NCI-H510A (cell line): ENCODE data around the gene PIAS1.
"Not testable (repeated sequence)": the region's sequence is repeated elsewhere in the genome, so short reads cannot be mapped to it uniquely, and the experiment has no call there.

Experiments used
- DNase-seq: peaks from one replicate; lab custom pipeline; 2025; lab: John Stamatoyannopoulos, UW

Gene PIAS1

DNA sequence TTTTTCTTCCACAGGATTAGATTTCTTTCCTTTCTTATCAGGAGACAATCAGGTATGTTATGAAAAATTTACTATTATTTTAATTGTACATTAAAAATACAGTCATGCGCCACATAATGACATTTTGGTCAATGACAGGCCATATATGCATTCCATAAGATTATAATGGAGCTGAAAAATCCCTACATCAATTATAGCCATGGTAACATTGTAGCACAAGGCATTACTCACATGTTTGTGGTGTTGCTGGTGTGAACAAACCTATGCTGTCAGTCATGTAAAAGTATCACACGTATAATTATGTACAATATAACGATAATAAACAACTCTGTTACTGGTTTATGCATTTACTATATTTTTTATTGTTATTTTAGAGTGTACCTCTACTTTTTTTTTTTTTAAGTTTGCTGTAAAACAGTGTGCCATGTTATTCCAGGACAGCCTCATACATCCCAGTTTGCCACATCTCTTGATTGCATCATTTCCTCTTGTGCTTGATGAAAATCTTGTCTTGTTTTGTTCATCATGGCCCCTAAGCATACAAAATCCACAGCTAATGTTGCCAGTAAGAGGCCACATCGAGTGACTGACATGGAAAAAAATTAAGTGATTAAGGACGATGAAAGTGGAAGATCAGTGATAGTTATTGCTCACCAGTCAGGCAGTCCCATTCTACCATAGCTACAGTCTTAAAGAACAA, 129.7 kb downstream of the PIAS1 start:
- no peak for DNase-seq

DNA sequence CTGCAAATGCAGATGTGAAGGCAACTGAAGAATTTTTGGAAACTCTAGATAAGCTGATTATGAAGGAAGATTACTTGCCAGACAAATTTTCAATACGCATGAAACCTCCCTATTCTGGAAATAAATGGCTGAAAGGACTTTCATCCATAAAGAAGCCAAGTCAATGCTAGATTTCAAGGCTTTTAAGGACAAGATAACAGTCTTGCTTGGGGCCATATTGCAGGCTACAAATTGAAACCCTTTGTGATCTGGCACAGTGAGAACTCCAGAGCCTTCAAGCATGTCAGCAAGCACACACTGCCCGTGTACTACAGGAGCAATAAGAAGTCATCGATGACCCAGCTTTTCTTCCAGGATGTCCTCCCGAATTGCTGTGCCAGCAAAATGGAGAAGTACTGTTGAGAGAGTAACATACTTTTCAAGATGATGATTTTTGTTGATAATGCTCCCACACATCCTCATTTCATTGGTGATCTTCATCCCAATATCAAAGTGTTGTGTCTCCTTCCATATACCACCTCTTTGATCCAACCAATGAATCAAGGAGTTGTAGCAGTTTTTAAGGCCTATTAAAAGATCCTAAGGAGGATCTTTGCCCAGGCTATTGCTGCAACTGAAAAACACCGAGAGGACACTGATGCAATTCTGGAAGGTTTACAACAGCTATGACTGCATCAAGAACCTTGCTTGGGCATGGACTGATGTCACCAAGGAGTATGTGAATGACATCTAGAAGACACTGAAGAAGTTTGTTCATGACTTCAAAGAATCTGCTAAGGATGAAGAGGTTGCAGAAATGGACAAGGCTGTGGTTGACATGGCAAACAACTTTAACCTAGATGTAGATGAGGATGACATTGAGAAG, 130.7 kb downstream of the PIAS1 start:
- DNase-seq: no peak

DNA sequence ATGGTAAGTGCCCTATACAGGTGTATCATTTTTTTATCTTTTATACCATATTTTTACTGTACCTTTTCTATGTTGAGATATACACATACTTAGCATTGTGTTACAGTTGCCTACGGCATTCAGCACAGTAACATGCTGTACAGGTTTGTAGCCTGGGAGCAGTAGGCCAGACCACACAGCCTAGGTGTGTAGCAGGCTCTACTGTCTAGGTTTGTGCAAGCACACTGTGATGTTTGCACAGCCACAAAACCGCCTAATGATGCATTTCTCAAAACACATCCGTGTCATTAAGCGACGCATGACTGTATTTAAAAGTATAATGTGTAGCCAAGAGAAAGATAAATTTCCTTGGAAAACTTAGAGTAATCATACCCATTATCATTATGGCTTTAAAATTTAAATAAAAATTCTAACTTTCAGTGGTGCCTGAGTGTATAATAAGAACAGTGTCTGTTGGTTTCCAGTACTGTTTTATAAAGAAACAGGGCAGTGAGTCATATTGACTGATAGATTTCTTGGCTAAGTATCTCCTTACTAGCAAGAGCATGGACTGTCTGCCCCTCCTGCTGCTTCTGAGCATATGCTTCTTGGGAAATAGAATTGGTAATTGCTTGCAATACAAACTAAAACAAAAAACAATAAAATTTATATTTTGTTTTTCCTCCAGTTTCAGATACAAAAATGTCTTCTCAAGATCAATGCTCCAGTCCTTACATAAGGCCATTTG, 132.7 kb downstream of the PIAS1 start:
- no peak for DNase-seq

DNA sequence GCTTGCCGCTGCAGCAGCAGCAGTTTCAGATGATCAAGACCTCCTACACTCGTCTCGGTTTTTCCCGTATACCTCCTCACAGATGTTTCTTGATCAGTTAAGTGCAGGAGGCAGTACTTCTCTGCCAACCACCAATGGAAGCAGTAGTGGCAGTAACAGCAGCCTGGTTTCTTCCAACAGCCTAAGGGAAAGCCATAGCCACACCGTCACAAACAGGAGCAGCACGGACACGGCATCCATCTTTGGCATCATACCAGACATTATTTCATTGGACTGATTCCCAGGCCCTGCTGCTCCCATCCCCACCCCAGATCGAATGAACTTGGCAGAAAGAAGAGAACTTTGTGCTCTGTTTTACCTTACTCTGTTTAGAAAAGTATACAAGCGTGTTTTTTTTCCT, 133.4 kb downstream of the PIAS1 start:
- no peak for DNase-seq

DNA sequence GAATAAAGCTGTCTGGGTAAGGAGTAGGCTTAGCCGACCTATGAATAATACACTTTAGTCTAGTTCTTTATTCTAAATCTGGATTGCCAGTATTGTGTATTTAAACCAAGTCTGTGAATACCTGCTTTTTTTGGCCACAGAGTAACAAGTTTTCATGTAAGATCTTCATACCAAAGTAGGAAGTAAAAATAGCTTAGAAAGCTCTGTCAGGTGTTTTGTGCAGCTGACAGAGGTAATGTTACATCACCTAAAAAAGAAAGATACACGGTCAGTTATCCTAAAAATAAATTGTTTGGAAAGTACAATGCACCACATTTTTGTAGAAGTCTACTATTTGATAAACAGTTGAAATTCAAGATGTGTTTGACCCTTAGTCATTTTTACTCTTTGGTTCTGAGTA, 134.5 kb downstream of the PIAS1 start:
- no peak for DNase-seq

DNA sequence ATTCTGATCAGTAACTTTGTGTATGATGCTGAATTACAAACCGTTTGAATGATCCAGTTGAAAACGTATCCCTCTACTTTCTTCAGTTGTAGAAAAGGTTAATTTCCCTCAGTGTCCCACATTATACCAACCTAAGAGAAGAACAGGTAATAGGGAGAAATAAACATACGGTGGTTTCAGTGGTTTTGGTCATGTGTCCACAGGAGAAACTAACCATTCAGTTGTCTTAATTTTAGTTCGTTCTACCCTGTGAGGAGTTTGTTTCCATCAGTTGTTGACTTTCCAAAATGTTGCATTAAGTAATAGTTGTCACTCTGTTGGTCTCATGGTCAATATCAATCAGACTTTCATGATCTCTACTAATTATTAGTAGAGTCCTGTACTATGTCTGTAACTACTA, 135.9 kb downstream of the PIAS1 start:
- DNase-seq: no peak

DNA sequence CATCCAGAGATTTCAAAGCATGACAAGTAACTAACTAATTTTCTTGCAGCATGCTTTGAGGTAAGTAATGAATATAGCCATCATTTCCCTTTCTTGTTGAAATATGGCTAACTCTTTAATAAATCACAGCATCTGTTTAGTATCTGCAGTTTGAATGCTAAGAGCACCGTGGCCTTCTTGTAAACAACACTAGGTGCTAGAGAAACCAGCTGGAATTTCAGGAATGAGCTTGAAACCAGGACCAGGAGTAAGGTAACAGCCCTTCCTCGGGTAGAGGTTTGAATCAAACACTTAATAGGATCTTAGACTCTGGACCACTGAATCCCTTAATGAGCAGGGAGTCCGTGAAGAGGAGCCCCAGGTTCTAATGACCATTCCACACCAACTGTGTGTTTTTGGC, 137.4 kb downstream of the PIAS1 start:
- no peak for DNase-seq

DNA sequence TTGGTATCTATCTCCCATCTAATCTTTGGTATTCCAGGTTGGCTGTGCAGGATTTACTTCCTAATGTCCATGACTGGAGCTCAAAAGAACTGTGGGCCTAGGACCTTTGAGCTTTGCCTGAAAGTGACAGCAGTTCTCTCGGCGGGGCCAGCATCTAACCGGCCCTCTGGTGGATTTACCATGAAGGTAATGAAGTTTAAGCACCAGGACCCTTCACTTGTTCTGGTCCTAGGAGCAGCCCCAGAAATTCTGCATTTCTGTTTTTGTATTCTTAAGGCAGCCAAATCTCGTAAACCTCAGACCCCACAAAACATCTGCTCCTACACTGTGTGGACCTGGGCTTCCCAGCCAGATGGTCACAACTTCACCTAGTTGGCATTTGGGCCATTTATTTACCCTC, 138.0 kb downstream of the PIAS1 start:
- DNase-seq: no peak

DNA sequence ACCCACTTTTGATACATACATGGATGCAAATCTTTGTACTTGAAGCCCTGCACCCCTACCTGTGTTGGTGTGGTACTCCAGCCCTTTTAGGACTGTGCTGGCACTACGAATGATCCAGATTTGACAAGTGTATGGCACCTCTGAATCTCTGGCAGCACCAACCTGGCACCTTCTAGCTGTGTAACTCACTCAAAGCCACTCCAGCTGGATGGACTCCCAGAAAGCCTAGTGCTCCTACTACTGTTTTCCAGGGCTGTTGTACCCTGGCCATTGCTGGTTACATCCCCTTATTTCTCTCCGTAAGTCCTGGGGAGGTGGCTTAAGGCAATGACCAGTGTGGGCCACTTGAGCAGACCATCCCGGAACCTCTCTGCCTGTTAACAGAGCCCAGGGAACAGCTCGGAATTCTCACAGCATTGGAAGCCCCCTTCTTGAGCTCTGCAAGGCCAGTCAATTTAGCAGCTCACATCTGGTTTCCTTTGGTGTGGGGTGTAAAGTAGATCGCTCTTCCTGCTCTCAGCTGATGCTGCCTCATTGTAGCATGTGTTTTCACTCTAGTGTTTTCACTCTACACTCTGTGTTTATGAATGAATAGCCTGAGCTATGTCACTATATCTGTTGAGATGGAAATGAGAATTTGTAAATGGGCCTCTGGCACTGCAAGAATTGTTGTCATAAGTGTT, 138.8 kb downstream of the PIAS1 start:
- DNase-seq: no peak

DNA sequence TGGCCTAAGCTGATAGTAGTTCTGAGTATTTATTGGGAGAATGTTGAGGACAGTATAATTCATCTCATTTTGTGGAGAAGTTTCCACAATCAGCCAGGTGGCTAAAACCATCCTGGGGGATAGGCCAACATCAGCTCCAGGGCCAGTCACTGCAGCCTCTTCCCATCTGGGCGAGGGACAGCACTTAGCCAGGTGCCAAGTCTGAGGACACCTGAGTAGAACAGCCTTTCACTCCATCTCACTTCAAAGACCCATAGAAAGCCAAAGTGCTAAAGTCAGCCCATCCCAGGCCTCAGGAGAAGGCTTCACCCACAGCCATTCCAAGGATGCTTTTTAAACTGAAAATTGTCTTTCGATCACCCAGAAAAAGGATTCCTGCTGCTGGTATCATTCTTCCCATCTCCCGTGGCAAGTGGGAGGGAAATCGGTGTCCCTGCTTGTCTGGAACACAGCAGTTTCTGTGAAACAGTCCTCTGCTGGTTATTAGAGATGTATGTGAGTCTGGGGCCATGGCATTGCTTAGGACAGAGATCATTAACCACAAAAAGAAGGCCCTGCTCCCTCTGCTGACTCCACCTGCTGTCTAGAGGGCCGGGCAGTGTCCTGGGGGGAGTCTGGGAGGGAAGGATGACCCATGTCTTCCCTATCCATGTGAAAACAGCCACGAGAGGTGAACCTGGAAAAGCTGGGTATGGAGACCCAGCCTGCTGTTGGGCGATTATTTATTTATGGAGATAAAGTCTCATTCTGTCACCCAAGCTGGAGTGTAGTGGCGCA, 141.4 kb downstream of the PIAS1 start:
- no peak for DNase-seq

DNA sequence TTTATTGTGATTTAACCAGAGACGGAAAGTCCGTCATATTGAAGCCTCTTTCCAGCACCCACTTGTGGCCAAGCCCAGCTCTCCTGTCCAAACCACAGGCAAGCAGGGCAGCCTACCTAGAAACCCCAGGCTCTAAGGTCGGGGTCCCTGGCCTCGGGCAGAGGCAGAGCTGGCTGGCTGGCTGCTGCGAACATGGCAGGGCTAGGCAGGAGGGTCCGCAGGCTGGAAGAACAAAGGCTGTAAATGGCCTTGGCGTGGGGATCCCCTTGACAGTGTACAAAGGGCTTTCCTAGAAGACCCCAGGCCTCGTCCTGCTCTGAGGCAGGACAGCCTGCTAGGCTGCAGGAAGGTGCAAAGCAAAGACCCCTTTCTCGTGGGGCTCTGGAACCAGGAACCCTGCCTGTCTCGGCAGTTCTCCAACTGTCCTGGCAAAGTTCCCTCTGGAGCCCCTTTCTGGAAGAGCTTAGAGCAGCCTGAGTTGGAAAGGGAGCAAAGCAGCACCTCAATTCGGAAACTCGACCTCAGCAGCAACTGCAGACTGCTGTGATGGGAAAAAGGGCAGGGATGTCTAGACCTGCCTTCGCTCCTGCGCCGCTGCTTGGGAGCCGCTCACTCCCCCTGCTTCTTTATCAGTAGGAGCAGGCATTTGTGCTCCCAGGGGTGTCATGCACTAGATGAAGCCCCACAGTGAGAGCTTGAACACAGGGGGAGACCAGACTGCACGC, 142.5 kb downstream of the PIAS1 start:
- no peak for DNase-seq

DNA sequence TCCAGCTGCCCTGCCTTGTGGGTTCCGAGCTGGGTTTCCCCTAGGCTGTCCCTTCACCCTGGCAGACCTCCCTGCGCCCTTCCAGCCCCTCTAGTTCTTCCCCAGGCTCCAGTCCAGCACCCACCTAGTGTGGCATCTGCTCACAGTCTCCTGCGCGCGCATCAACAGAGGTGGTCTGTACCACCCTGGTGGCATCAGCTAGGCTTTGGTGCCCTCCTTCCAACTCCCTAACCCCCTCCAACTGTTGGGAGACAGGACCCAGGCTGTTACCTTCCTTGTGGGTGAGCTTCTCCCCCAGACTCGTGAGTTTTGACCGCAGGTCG, 143.0 kb downstream of the PIAS1 start:
- DNase-seq: no peak

DNA sequence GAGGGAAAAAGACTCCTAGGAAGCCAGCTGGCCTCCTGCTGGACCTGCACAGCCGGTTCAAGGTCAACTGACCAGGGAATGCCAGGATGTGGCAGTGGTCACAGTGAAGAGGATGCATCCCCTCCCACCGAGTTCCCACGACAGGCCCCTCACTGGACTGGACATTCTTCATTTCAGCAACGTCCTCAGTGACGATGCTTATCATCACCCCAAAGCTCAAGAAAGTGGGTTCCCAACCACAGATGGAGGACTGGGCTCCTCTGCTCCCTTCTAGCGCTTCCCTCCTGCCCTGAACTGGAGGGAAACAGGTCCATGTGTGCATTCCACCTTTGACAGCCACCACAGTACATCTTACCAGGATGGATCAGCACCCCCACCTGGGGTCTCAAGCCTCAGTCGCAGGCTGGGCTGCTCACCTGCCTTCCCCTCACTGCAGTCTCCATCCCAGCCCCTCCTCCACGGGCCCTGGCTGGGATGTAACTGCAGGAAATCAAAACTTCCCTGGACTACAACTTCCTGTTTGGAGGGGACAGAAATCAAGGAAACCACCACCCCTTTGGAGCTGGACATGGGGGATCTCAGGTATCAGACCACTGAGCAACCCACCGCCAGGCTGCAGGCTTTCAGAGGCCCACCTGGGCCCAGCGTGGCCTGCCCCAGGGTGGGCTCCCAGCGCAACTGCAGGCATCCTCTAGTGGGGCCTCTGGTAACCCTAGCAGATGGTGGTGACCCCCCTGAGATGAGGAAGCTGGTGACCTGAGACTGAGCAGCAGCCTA, 143.7 kb downstream of the PIAS1 start:
- DNase-seq: no peak

DNA sequence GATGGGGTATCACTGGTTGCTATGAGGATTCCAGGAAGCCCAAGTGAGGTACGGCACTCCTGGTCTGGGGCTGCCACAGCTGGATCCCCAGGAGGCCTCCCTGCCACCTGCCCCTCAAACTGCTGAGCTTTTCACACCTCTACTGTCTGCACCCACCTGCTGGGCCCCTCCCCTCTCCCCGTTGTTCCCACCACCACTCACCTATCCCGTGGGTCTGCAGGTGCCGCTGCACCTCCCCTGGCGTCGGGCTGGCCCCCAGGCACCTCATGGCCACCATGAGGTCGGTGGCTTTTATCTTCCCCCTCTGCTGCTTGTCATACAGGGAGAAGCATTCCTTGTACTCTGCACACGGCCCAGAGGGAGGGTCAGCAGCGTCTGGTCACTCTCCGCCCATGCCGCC, 145.2 kb downstream of the PIAS1 start:
- no peak for DNase-seq

DNA sequence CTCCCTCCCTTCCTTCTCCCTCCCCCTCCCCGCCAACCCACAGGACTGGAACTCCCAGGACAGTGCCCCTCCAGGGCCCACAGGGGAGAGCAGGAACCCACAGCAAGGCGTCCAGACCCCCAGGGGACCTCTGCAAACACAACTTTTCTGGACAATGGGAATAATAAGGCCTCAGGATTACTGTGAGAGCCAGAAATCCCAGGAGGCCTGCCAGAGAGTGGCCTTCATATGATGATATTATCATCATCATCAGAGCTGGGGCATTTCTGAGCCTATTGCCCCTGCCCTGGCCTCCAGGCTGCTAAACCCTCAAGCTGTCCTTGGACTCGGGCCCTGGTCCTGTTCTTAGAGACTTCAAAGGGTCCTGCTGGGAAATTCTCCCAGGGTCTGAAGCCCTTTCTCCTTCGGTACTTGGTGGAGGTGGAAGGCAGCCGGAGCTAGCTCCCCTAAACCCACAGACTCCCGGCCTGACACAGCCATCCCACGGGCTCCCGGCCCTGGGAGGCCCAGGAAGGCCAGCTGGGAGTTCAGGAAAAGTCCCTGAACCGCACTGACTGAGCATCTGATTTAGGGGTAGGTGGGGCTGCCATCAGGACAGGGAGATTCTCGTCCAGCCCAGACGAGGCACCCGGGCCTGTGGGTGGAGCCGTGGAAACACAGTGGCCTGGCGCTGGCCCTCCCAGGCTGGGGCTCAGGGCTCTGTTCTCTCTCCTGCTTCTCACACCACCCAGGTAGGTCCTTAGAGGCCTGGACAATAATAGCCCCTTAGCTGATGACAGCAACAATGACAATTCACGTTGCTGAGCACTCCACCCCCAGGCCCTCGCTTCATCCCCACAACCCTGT, 146.1 kb downstream of the PIAS1 start:
- DNase-seq: no peak

DNA sequence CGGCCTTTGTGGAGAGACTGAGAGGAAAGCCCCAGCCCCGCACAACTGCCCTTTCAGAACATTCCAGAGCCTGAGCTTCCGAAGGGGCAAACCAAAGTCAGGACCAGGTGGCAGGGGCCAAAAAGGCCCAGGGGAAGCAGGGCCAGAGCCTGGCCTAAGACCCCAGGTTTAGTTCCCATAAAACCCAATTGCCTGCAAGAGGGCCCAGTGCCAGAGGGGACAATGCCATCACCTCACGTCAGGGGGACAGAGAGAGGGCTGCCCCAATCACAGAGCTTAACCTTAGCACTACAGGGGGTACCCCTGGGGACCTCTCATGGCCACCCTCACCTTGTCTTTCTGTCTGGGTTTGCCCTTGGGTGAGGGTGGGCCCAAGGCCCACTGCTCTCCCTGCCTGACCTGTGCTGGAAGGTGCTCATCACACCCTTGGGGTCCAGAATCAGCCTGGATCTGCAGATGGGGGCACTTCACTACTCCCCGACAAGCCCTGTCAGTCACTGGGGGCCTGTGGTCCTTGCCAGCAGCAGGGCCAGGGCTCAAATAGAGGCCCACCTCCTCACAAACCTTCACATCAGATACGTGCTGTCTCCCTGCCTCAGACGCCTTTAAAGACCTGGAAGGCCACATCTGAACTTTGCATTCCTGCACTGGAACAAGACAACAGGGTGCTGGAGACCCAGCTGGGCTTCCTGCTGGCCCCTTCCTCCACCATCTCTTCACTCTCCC, 147.2 kb downstream of the PIAS1 start:
- DNase-seq: no peak

DNA sequence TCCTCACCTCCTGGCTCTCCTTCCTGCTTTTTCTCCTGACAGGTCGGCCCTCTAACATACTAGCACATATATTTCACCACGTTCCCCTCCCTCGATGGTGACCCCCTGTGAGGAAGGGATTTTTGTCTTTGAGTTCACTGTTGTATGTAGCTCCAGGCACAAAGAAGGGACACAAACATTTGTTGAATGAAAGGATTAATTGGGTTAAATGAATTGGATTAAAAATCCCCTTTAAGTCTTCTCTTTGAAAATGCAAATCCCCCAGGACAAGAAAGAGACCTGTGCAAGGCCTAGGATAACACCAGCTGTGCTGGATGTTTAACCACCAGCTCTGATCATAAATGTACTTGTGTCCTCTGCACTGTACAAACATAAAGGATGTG, 147.8 kb downstream of the PIAS1 start:
- no peak for DNase-seq

DNA sequence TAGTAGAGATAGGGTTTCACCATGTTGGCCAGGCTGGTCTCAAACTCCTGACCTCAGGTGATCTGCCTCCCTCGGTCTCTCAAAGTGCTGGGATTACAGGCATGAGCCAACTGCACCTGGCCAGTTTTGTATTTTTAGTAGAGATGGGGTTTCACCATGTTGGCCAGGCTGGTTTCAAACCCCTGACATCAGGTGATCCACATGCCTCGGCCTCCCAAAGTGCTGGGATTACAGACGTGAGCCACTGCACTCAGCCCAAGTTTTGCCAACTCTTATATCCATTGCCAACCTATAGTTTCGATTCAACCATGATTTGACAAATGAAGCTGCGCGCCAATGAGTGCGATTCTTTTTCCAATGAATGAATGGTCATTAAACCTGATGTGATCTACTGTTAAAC, 148.9 kb downstream of the PIAS1 start:
- not testable (repeated sequence) for DNase-seq

DNA sequence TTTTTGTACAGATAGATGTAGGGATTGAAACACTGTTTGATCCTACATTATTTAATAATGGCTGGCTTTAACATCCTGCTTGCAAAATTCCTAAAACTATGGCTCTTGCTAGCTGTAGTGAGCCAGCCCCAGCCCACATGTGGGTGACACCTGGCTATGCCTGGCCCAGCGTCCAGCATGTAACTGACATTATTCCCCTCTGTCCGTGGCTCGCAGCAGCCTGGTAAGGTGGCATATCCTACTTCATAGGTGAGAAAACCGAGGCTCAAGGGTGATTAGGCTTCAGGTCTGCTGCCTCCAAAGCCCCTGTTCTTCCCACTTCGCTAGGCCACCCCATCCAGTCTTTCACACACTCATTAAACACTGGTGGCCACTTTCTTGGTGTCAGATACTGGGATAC, 149.4 kb downstream of the PIAS1 start:
- DNase-seq: no peak
